ES-I3 (cell line): ENCODE results near the gene ANKRD45.
"Not testable (repeated sequence)": the region's sequence is repeated elsewhere in the genome, so short reads cannot be mapped to it uniquely, and the experiment has no call there.

Experiments
- H3K36me3 ChIP-seq: 2 replicates; pipeline ENCODE4 v1.6.1; 2013; ENCODE audit warnings: mild to moderate bottlenecking, low read length, control low read depth, moderate library complexity; ENCODE audit not compliant: insufficient read depth
- H3K4me1 ChIP-seq: 2 replicates; pipeline ENCODE4 v1.6.1; 2013; ENCODE audit warnings: mild to moderate bottlenecking, control low read depth, low read length; ENCODE audit not compliant: insufficient read depth
- H3K9ac ChIP-seq: 2 replicates; pipeline ENCODE4 v1.6.1; 2013; ENCODE audit warnings: low read depth, mild to moderate bottlenecking, low read length, moderate library complexity
- H3K9me3 ChIP-seq: 2 replicates; pipeline ENCODE4 v1.6.1; 2013; ENCODE audit warnings: mild to moderate bottlenecking, low read length, moderate library complexity; ENCODE audit not compliant: control insufficient read depth, insufficient read depth

ANKRD45 gene

DNA sequence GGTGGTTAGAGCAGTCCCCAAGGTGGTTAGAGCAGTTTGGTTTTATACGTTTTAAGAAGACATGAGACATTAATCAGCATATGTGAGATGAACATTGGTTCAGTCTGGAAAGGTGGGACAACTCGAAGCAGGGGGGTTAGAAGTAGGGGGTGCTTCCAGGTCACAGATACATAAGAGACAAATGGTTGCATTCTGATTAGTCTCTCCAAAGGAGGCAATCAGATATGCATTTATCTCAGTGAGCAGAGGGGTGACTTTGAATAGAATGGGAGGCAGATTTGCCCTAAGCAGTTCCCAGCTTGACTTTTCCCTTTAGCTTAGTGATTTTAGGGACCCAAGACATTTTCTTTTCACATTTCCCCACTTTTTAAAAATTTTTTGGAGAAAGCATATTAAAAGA lies 4.8 kb upstream of the ANKRD45 start:
- not testable (repeated sequence) for H3K9me3 ChIP-seq, H3K4me1 ChIP-seq, H3K9ac ChIP-seq, H3K36me3 ChIP-seq

GRCh38 chr1:173666646-173667045 lies 3.0 kb downstream of the ANKRD45 start:
- H3K9me3 ChIP-seq = no peaks in the 10 kb centered on the region
- no peaks in the 10 kb centered on the region for H3K36me3 ChIP-seq
- H3K9ac ChIP-seq = no peak overlapping the region
- H3K4me1 ChIP-seq = no peaks in the 10 kb centered on the region

DNA sequence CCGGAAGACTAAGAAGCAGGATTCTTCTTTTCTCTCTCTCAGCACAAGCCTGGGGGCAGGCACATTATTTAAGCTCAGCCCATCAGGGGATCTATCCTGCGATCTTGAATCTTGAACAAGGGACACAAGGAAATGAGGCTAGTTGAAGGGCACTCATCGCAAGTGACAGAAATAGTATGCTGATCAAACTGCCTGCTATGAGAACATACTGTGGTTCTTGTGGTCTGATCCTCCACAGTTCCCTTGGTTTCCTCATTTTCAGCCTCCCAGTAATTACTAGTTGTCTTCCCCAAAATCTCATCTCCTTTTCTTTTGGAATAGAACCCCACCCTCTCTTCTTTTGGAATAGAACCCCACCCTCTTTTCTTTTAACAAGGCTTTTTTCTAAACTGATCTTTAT lies 6.5 kb downstream of the ANKRD45 start:
- Histone ChIP-seq H3K9ac (no peak overlapping the region), H3K4me1 (no peaks in the 10 kb centered on the region), H3K9me3 (no peaks in the 10 kb centered on the region; the same call in 1 of the 2 replicates), H3K36me3 (no peaks in the 10 kb centered on the region)

DNA sequence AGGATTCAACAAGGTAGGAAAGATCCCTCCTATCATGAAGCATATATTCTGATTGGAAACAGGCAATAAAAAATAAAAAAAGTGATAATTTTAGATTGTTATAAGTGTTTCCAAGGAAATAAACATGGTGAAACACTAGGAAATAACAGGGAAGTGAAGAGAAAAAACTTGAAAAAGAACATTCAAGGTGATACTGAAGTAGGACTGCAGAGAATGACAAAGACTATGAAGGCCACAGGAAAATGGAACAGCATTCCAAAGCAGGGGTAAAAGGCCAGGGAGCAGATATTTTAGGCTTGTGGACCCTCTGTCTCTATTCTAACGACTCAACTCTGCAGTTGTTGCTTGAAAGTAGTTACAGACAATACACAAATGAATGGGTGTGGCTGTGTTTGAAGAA lies 7.9 kb downstream of the ANKRD45 start:
- H3K36me3 ChIP-seq = no peaks in the 10 kb centered on the region
- no peak overlapping the region for H3K9ac ChIP-seq
- H3K9me3 ChIP-seq = no peaks in the 10 kb centered on the region; the same call in 1 of the 2 replicates
- H3K4me1 ChIP-seq = no peaks in the 10 kb centered on the region

GRCh38 chr1:173661271-173661670 lies 8.4 kb downstream of the ANKRD45 start:
- Histone ChIP-seq H3K9me3 (peaks cover under 1% of the 10 kb centered on the region; the same call in 1 of the 2 replicates), H3K9ac (no peak overlapping the region), H3K36me3 (no peaks in the 10 kb centered on the region), H3K4me1 (no peaks in the 10 kb centered on the region)

DNA sequence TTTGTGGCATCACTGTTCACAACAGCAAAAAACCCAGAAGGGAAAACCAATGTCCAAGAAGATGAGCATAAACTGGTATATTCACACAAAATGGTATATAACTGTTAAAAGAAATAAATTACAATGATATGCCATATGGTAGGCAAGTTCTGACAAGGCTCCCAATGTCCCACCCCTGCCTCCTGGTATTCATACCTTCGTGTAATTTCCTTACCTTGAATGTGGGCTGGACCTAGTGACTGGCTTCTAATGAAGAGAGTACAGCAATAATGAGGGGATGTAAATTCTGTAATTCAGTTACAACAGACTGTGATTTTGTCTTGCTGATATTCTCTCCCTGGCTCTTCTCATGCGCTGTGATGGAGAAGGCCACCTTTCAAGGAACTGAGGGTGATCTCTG lies 9.3 kb downstream of the ANKRD45 start:
- no peaks in the 10 kb centered on the region for H3K4me1 ChIP-seq

DNA sequence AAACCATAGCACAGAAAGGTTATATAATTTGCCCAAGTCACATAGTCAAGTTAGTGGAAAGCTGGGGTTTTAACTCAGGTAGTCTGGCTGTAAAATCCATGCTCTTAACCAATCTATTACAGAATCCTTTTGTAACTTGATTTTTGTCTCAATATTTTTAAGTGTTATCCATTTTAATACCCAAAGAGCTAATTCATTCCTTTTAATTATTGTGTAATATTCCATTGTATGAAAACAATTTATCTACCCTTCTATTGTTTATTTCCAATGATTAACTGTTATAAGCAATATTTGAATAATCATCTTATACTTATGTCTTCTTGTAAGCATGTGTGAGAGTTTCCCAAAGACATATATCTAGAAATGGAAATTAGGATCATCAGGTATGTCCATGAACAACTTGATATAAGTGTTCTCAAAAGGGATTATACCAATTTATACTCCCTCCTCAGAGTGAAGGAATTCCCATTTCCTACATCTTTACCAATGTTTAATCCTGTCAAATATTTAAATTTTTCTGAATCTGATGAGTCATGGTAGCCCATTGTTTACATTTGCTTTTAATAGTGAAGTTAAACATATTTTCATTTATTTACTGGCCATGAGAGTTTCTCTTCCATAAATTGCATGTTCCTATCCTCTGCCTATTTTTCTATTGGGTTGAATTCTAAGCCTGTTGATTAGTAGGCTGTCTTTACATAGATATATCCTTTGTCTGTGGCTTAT lies 20.6 kb downstream of the ANKRD45 start:
- H3K9me3 ChIP-seq = no peaks in the 10 kb centered on the region
- H3K36me3 ChIP-seq = no peaks in the 10 kb centered on the region
- H3K9ac ChIP-seq = no peak overlapping the region
- H3K4me1 ChIP-seq = no peaks in the 10 kb centered on the region

More for the DNA sequence above, 9.3 kb downstream of the ANKRD45 start:
- Histone ChIP-seq H3K9me3 (peaks cover 3% of the 10 kb centered on the region; the same call in 1 of the 2 replicates), H3K36me3 (no peaks in the 10 kb centered on the region), H3K9ac (no peak overlapping the region)

- Histone ChIP-seq H3K4me1 (no peaks in the 10 kb centered on the region), H3K36me3 (no peaks in the 10 kb centered on the region), H3K9ac (no peak overlapping the region), H3K9me3 (peaks cover 3% of the 10 kb centered on the region; the same call in 1 of the 2 replicates)
These were observed 23.0 kb downstream of the ANKRD45 start for GRCh38 chr1:173646656-173647055.

GRCh38 chr1:173642450-173643139 lies 27.1 kb downstream of the ANKRD45 start:
- peaks cover 14% of the 10 kb centered on the region for H3K9me3 ChIP-seq
- H3K9ac ChIP-seq, H3K36me3 ChIP-seq, H3K4me1 ChIP-seq: not testable (repeated sequence)

GRCh38 chr1:173639102-173639501 lies 30.5 kb downstream of the ANKRD45 start:
- H3K9ac ChIP-seq = no peak overlapping the region

GRCh38 chr1:173638043-173639021 lies 31.3 kb downstream of the ANKRD45 start:
- Histone ChIP-seq H3K9me3 (peaks cover 18% of the 10 kb centered on the region), H3K4me1 (no peaks in the 10 kb centered on the region), H3K36me3 (no peaks in the 10 kb centered on the region), H3K9ac (no peak overlapping the region)

More at GRCh38 chr1:173639102-173639501, 30.5 kb downstream of the ANKRD45 start:
- H3K36me3 ChIP-seq = no peaks in the 10 kb centered on the region
- H3K9me3 ChIP-seq = peaks cover 18% of the 10 kb centered on the region
- H3K4me1 ChIP-seq = no peaks in the 10 kb centered on the region

GRCh38 chr1:173637236-173638042 lies 32.2 kb downstream of the ANKRD45 start:
- not testable (repeated sequence) for H3K9ac ChIP-seq, H3K36me3 ChIP-seq, H3K4me1 ChIP-seq
- H3K9me3 ChIP-seq = peaks cover 16% of the 10 kb centered on the region

DNA sequence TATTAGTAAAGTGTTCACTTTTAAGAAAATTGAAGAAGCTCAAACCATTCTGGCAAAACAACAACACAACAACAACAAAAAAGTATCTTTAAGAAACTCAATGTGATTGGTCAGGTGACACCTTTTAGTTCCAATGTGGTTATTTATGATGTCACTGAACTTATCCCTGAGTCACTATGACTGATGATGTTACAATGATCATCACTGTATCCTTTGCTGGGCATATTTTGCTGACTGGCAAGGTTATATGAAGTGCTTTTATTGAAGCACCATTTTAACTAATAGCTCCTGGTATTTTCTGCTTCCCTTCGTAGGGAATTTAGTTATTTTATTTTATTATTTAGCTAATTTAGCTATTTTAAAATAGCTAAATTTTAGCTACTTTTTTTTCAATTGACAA lies 34.5 kb downstream of the ANKRD45 start, which contains the start of gene TEX50:
TEX50 (plus strand) TSS at position 223 of the 400 bp plus-strand sequence. CDS start 184 bp downstream, outside the sequence.
- no peak within 1 kb of the TSS for H3K9ac ChIP-seq
- peaks cover 16% of the 10 kb centered on the region for H3K9me3 ChIP-seq
- H3K4me1 ChIP-seq = no peaks in the 10 kb centered on the region
- H3K36me3 ChIP-seq = no peaks in the 10 kb centered on the region
